Body of pancreas (tissue), 4 donors: Measurements from ENCODE around the gene CDC45.

Experiments
- POLR2A ChIP-seq, 3 donors: fragments of 450-650 bp; IDR thresholded peaks; one replicate each; pipeline ENCODE4 v1.6.1; 2016; ENCODE audit warnings: antibody characterized with exemption in 3 of 3, mild to moderate bottlenecking in 2 of 3
- TF ChIP-seq, protein P1 (sequence below), 7 experiments: fragments of 450-650 bp in 4 of 7; fragments of 200-600 bp in 3 of 7; sonication (generic) in 3 of 7; IDR thresholded peaks; one replicate each; pipeline ENCODE4 v1.5.1; 2016 to 2019; ENCODE audit warnings: antibody characterized with exemption in 7 of 7

DNA sequence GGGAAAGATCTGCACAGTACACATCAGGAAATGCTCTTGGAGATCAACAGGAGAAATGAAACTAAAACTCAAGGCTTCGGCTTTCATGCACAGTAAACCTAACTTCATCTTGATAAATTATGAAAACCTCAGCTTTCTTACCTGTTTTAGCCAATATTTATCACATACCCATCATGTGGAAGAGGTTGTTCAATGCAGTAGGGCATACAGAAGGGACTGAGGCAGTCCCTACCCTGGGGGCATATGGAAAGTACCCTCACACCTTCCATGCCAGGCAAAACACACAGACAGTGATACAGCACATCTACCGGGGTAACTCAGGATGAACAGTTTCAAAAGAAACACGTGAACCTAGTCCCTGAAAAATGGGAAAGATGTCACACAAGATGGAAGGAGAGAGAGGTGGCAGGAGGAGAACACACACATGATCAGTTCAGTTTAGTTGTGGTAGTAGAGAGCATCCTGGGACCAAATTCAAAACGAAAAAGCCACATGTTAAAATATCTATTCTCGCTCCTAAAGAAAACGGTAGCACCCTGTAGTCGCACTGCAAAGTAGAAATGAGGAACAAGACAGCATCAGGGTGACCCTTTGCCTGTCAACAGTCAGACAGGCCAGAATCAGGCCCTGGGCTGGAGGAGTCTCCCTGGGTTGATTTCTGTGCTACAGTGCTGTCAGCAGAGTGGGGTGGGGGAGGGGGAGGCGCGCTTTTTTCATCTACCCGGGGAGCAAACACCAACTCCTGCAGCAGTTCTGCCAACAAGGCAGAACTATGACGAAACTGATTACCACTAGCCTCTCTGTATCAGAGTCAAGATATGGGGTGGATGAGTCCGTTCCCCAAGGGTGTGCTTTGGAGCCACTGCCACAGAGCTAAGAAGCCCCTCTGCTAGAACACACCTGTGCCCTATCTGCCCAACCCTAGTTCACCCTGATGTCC is 49.5 kb upstream of the CDC45 start:
- TF ChIP-seq, protein P1, sequence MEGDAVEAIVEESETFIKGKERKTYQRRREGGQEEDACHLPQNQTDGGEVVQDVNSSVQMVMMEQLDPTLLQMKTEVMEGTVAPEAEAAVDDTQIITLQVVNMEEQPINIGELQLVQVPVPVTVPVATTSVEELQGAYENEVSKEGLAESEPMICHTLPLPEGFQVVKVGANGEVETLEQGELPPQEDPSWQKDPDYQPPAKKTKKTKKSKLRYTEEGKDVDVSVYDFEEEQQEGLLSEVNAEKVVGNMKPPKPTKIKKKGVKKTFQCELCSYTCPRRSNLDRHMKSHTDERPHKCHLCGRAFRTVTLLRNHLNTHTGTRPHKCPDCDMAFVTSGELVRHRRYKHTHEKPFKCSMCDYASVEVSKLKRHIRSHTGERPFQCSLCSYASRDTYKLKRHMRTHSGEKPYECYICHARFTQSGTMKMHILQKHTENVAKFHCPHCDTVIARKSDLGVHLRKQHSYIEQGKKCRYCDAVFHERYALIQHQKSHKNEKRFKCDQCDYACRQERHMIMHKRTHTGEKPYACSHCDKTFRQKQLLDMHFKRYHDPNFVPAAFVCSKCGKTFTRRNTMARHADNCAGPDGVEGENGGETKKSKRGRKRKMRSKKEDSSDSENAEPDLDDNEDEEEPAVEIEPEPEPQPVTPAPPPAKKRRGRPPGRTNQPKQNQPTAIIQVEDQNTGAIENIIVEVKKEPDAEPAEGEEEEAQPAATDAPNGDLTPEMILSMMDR (IDR thresholded peaks at IDR 0.05), result no peak
- no peak for TF ChIP-seq POLR2A (IDR thresholded peaks at IDR 0.05)
